Measurements from ENCODE around the gene SELL. TPM values are rescaled to one million over a fixed set of nuclear protein-coding genes. Genes with fewer than 3 reads are reported as not detected.

SELL gene
- total RNA-seq, 2 donors from 2014 or later = 0.64 to 1.7 TPM

Other genes with a start within 250 kb of the SELL start
- 1 to 10 TPM; 7.3 to 8.4 TPM for gene SLC19A2, start 225.7 kb downstream of the SELL start, total RNA-seq
- gene F5, start 125.1 kb downstream of the SELL start, total RNA-seq = 1 to 10 TPM; 1.2 TPM
- gene SELP, start 81.5 kb downstream of the SELL start, total RNA-seq = 1 to 10 TPM; 1.5 to 3.0 TPM
- gene SELE, start 22.5 kb upstream of the SELL start, total RNA-seq = under 1 TPM; 0.21 to 0.61 TPM
- 1 to 10 TPM; 4.9 to 7.5 TPM for gene METTL18, start 83.3 kb upstream of the SELL start, total RNA-seq
- gene SCYL3, start 182.3 kb upstream of the SELL start, total RNA-seq = 10 to 100 TPM; 14.7 to 15.4 TPM

Measured in left colon (tissue), 2 donors.